ENCODE results near the gene PRELP.

Gene PRELP

GRCh38 chr1:203467550-203467921 is 8.1 kb upstream of the PRELP start:
- no peak overlapping the region for H3K4me3 ChIP-seq (ENCODE audit: low read depth, low read length)
- TF ChIP-seq CTCF (IDR thresholded peaks at IDR 0.05; ENCODE audit: borderline replicate concordance, insufficient read depth, low read depth, low read length) = no peak

- H3K4me3 ChIP-seq (ENCODE audit: low read depth, low read length) = no peak overlapping the region
- TF ChIP-seq CTCF (IDR thresholded peaks at IDR 0.05; ENCODE audit: borderline replicate concordance, insufficient read depth, low read depth, low read length) = no peak
These were observed 7.3 kb upstream of the PRELP start for GRCh38 chr1:203468326-203468725.

- TF ChIP-seq CTCF (IDR thresholded peaks at IDR 0.05; ENCODE audit: borderline replicate concordance, insufficient read depth, low read depth, low read length) = no peak
These were observed 5.4 kb upstream of the PRELP start for GRCh38 chr1:203470240-203470639.

GRCh38 chr1:203471841-203472240 is 3.8 kb upstream of the PRELP start:
- TF ChIP-seq CTCF (IDR thresholded peaks at IDR 0.05; ENCODE audit: borderline replicate concordance, insufficient read depth, low read depth, low read length) = no peak
- no peak overlapping the region for H3K4me3 ChIP-seq (ENCODE audit: low read depth, low read length)

More at GRCh38 chr1:203470240-203470639, 5.4 kb upstream of the PRELP start:
- H3K4me3 ChIP-seq (ENCODE audit: low read depth, low read length) = no peak overlapping the region

GRCh38 chr1:203473281-203473680 is 2.3 kb upstream of the PRELP start:
- no peak overlapping the region for H3K4me3 ChIP-seq (ENCODE audit: low read depth, low read length)
- TF ChIP-seq CTCF (IDR thresholded peaks at IDR 0.05; ENCODE audit: borderline replicate concordance, insufficient read depth, low read depth, low read length) = no peak

- no peak overlapping the region for H3K4me3 ChIP-seq (ENCODE audit: low read depth, low read length)
These were observed 1.8 kb upstream of the PRELP start for GRCh38 chr1:203473781-203474305.

More at GRCh38 chr1:203473781-203474305, 1.8 kb upstream of the PRELP start:
- no peak for TF ChIP-seq CTCF (IDR thresholded peaks at IDR 0.05; ENCODE audit: borderline replicate concordance, insufficient read depth, low read depth, low read length)
